ENCODE measurements around the gene SLAMF9. TPM values are rescaled to one million over a fixed set of nuclear protein-coding genes. Genes with fewer than 3 reads are reported as not detected.
A peak's percentile ranks its signal among the peaks of the same experiment; 100 is the strongest.

Gene SLAMF9
- total and polyA plus RNA-seq, 8 donors = not detected

- Histone ChIP-seq H3K4me3 (no peak overlapping the region), H3K27ac (no peak overlapping the region), H3K27me3 (no peaks in the 10 kb centered on the region), H3K9me3 (no peaks in the 10 kb centered on the region), H3K4me1 (no peaks in the 10 kb centered on the region), H3K36me3 (no peaks in the 10 kb centered on the region)
- intact Hi-C loops (cut with DNase I) = no loop called here
- 61 to 75% methylated on average over 3 of the region's 3 CpGs for WGBS, 2 donors
- ATAC-seq (no peak), FAIRE-seq (peak; percentile 37), DNase-seq (no peak)
- no peak for TF ChIP-seq CTCF (IDR thresholded peaks at IDR 0.05)
These were observed 25.2 kb upstream of the SLAMF9 start for GRCh38 chr1:159979257-159979656.

GRCh38 chr1:159978107-159978398 lies 24.0 kb upstream of the SLAMF9 start:
- DNase-seq (no peak), ATAC-seq (no peak), FAIRE-seq (no peak)
- WGBS, 2 donors = 71 to 73% methylated on average over 2 of the region's 2 CpGs
- Histone ChIP-seq H3K27me3 (no peaks in the 10 kb centered on the region), H3K4me1 (no peaks in the 10 kb centered on the region), H3K36me3 (no peaks in the 10 kb centered on the region), H3K4me3 (no peak overlapping the region), H3K27ac (no peak overlapping the region), H3K9me3 (no peaks in the 10 kb centered on the region)
- no peak for TF ChIP-seq CTCF (IDR thresholded peaks at IDR 0.05)
- intact Hi-C loops (cut with DNase I) = no loop called here

GRCh38 chr1:159977364-159978106 lies 23.5 kb upstream of the SLAMF9 start:
- ATAC-seq (no peak), FAIRE-seq (no peak)
- 79 to 80% methylated on average over 6 of the region's 6 CpGs for WGBS, 2 donors

GRCh38 chr1:159974350-159974965 lies 20.4 kb upstream of the SLAMF9 start:
- no peak for FAIRE-seq
- peaks cover 11 to 14% (median 13%) of the 10 kb centered on the region in 3 donors for H3K4me1 ChIP-seq

More at GRCh38 chr1:159977364-159978106, 23.5 kb upstream of the SLAMF9 start:
- no peak overlapping the region for H3K27ac ChIP-seq
- intact Hi-C loops (cut with DNase I) = no loop called here
- TF ChIP-seq CTCF (IDR thresholded peaks at IDR 0.05) = no peak
- H3K36me3 ChIP-seq = no peaks in the 10 kb centered on the region
- no peaks in the 10 kb centered on the region for H3K27me3 ChIP-seq
- no peak overlapping the region for H3K4me3 ChIP-seq
- H3K4me1 ChIP-seq = no peaks in the 10 kb centered on the region
- no peak for DNase-seq
- H3K9me3 ChIP-seq = no peaks in the 10 kb centered on the region

More at GRCh38 chr1:159974350-159974965, 20.4 kb upstream of the SLAMF9 start:
- Histone ChIP-seq H3K9me3 (no peaks in the 10 kb centered on the region), H3K36me3 (no peaks in the 10 kb centered on the region), H3K27me3 (no peaks in the 10 kb centered on the region), H3K4me3 (no peak overlapping the region), H3K27ac (no peak overlapping the region)
- no peak for DNase-seq
- no peak for ATAC-seq
- intact Hi-C loops (cut with DNase I) = no loop called here
- no peak for TF ChIP-seq CTCF (IDR thresholded peaks at IDR 0.05)
- 86 to 92% methylated on average over 7 of the region's 7 CpGs for WGBS, 2 donors

Data from pancreas (tissue), 10 donors.